Measurements from ENCODE around the gene DET1.

The DET1 gene

GRCh38 chr15:88490036-88490435, 56.4 kb downstream of the DET1 start:
- Histone ChIP-seq H3K27me3 (no peaks in the 10 kb centered on the region), H3K9ac (no peak overlapping the region), H3K27ac (no peak overlapping the region), H3K36me3 (no peaks in the 10 kb centered on the region; a peak in 1 of 22 replicates), H3K9me3 (replicated peaks in 1 of 11) (no peaks in the 10 kb centered on the region), H4K20me1 (no peaks in the 10 kb centered on the region; a peak in 1 of 22 replicates), H3K4me1 (peaks cover 12 to 29% (median 23%) of the 10 kb centered on the region in 10 experiments), H3K4me2 (no peak overlapping the region), H3K4me3 (no peak overlapping the region)
- TF ChIP-seq Cebpa-rat (IDR thresholded peaks at IDR 0.05): no peak

GRCh38 chr15:88489321-88489720, 57.2 kb downstream of the DET1 start:
- Histone ChIP-seq H3K9ac (no peak overlapping the region), H3K4me1 (peaks cover 12 to 29% (median 23%) of the 10 kb centered on the region in 10 experiments), H3K4me2 (no peak overlapping the region), H3K27me3 (no peaks in the 10 kb centered on the region), H3K4me3 (no peak overlapping the region), H3K9me3 (replicated peaks in 1 of 11) (no peaks in the 10 kb centered on the region), H4K20me1 (no peaks in the 10 kb centered on the region; a peak in 1 of 22 replicates), H3K36me3 (no peaks in the 10 kb centered on the region), H3K27ac (no peak overlapping the region)
- no peak for TF ChIP-seq Cebpa-rat (IDR thresholded peaks at IDR 0.05)

GRCh38 chr15:88487796-88488523, 58.5 kb downstream of the DET1 start:
- no peak for TF ChIP-seq Cebpa-rat (IDR thresholded peaks at IDR 0.05)
- Histone ChIP-seq H3K9me3 (replicated peaks in 1 of 11) (no peaks in the 10 kb centered on the region), H3K9ac (peak overlapping the region in 1 of 11 experiments; percentile 24; a peak in 1 of 22 replicates), H3K36me3 (no peaks in the 10 kb centered on the region), H3K27ac (peak overlapping the region in 8 of 11 experiments; percentile 22 to 59 (median 46); a peak in 12 of 22 replicates), H3K4me3 (no peak overlapping the region), H3K4me1 (peaks cover 12 to 29% (median 23%) of the 10 kb centered on the region in 10 experiments), H4K20me1 (no peaks in the 10 kb centered on the region; a peak in 1 of 22 replicates), H3K27me3 (no peaks in the 10 kb centered on the region), H3K4me2 (peak overlapping the region in 7 of 11 experiments; percentile 11 to 78 (median 64); a peak in 13 of 22 replicates)

- peak overlapping the region in 8 of 11 experiments; percentile 22 to 59 (median 46); a peak in 12 of 22 replicates for H3K27ac ChIP-seq
- peak overlapping the region in 1 of 11 experiments; percentile 24; a peak in 1 of 22 replicates for H3K9ac ChIP-seq
- no peaks in the 10 kb centered on the region for H3K9me3 ChIP-seq (replicated peaks in 1 of 11)
- H3K36me3 ChIP-seq: no peaks in the 10 kb centered on the region
- no peaks in the 10 kb centered on the region for H3K27me3 ChIP-seq
- no peak overlapping the region for H3K4me3 ChIP-seq
- peak overlapping the region in 7 of 11 experiments; percentile 11 to 78 (median 64); a peak in 13 of 22 replicates for H3K4me2 ChIP-seq
- no peaks in the 10 kb centered on the region; a peak in 2 of 22 replicates for H4K20me1 ChIP-seq
- TF ChIP-seq Cebpa-rat (IDR thresholded peaks at IDR 0.05): no peak
- H3K4me1 ChIP-seq: peaks cover 12 to 35% (median 26%) of the 10 kb centered on the region in 10 experiments
Observed at GRCh38 chr15:88487178-88487795, 59.2 kb downstream of the DET1 start.

- Histone ChIP-seq H3K4me2 (no peak overlapping the region), H3K4me3 (no peak overlapping the region)
Observed at GRCh38 chr15:88484682-88485331, 61.7 kb downstream of the DET1 start.

GRCh38 chr15:88482263-88482662, 64.2 kb downstream of the DET1 start:
- H3K36me3 ChIP-seq: peaks cover 23 to 45% (median 33%) of the 10 kb centered on the region in 11 experiments
- peaks cover 6 to 30% (median 20%) of the 10 kb centered on the region in 10 experiments for H3K4me1 ChIP-seq
- no peaks in the 10 kb centered on the region for H3K27me3 ChIP-seq
- H3K4me2 ChIP-seq: peak overlapping the region in 5 of 11 experiments; percentile 10 to 76 (median 57); a peak in 4 of 22 replicates
- peak overlapping the region in 2 of 11 experiments; percentile 10 to 17; a peak in 1 of 22 replicates for H3K27ac ChIP-seq
- H3K4me3 ChIP-seq: no peak overlapping the region
- peaks cover 0 to 9% (median 0%) of the 10 kb centered on the region in 11 experiments; a peak in 5 of 22 replicates for H4K20me1 ChIP-seq
- no peak overlapping the region for H3K9ac ChIP-seq
- no peak for TF ChIP-seq Cebpa-rat (IDR thresholded peaks at IDR 0.05)
- H3K9me3 ChIP-seq (replicated peaks in 1 of 11): no peaks in the 10 kb centered on the region

More at GRCh38 chr15:88484682-88485331, 61.7 kb downstream of the DET1 start:
- H3K27me3 ChIP-seq: no peaks in the 10 kb centered on the region
- H3K9me3 ChIP-seq (replicated peaks in 1 of 11): no peaks in the 10 kb centered on the region
- peaks cover 6 to 43% (median 29%) of the 10 kb centered on the region in 10 experiments for H3K4me1 ChIP-seq
- no peak overlapping the region for H3K27ac ChIP-seq
- no peak overlapping the region for H3K9ac ChIP-seq
- peaks cover 0 to 19% (median 8%) of the 10 kb centered on the region in 11 experiments; a peak in 15 of 22 replicates for H3K36me3 ChIP-seq
- TF ChIP-seq Cebpa-rat (IDR thresholded peaks at IDR 0.05): no peak
- peaks cover 0 to 9% (median 0%) of the 10 kb centered on the region in 11 experiments; a peak in 1 of 22 replicates for H4K20me1 ChIP-seq

GRCh38 chr15:88480981-88481380, 65.5 kb downstream of the DET1 start:
- Histone ChIP-seq H3K9ac (no peak overlapping the region), H3K27ac (no peak overlapping the region), H3K4me3 (no peak overlapping the region), H3K9me3 (replicated peaks in 1 of 11) (no peaks in the 10 kb centered on the region), H3K4me1 (peaks cover 6 to 23% (median 16%) of the 10 kb centered on the region in 10 experiments), H3K36me3 (peaks cover 34 to 58% (median 44%) of the 10 kb centered on the region in 11 experiments), H4K20me1 (peaks cover 0 to 13% (median 4%) of the 10 kb centered on the region in 11 experiments; a peak in 8 of 22 replicates), H3K4me2 (peak overlapping the region in 8 of 11 experiments; percentile 13 to 76 (median 59); a peak in 14 of 22 replicates), H3K27me3 (no peaks in the 10 kb centered on the region)
- TF ChIP-seq Cebpa-rat (IDR thresholded peaks at IDR 0.05): no peak

- H3K36me3 ChIP-seq: peaks cover 52 to 76% (median 62%) of the 10 kb centered on the region in 11 experiments
- no peak overlapping the region for H3K27ac ChIP-seq
- H3K27me3 ChIP-seq: no peaks in the 10 kb centered on the region
- no peaks in the 10 kb centered on the region for H3K9me3 ChIP-seq (replicated peaks in 1 of 11)
- H3K4me1 ChIP-seq: peaks cover 6 to 23% (median 16%) of the 10 kb centered on the region in 10 experiments
- peaks cover 0 to 25% (median 5%) of the 10 kb centered on the region in 11 experiments; a peak in 8 of 22 replicates for H4K20me1 ChIP-seq
- H3K4me2 ChIP-seq: no peak overlapping the region
- TF ChIP-seq Cebpa-rat (IDR thresholded peaks at IDR 0.05): no peak
- H3K4me3 ChIP-seq: no peak overlapping the region
- no peak overlapping the region for H3K9ac ChIP-seq
Observed at GRCh38 chr15:88479169-88479568, 67.3 kb downstream of the DET1 start.
